ENCODE measurements around the gene RAP1GAP.
"Not testable (repeated sequence)": the region's sequence is repeated elsewhere in the genome, so short reads cannot be mapped to it uniquely, and the experiment has no call there.

RAP1GAP gene

GRCh38 chr1:21568809-21569385 is 100.3 kb downstream of the RAP1GAP start:
- DNase-seq (ENCODE audit: low spot score) = no peak

- DNase-seq (ENCODE audit: low spot score) = no peak
Measured at GRCh38 chr1:21568006-21568746, 101.0 kb downstream of the RAP1GAP start.

- DNase-seq (ENCODE audit: low spot score) = no peak
Measured at GRCh38 chr1:21567241-21568005, 101.7 kb downstream of the RAP1GAP start.

- DNase-seq (ENCODE audit: low spot score) = not testable (repeated sequence)
Measured at GRCh38 chr1:21566361-21566760, 102.8 kb downstream of the RAP1GAP start.

- no peak for DNase-seq (ENCODE audit: low spot score)
Measured at GRCh38 chr1:21565285-21565684, 103.9 kb downstream of the RAP1GAP start.

- no peak for DNase-seq (ENCODE audit: low spot score)
Measured at GRCh38 chr1:21564521-21565095, 104.5 kb downstream of the RAP1GAP start.

- no peak for DNase-seq (ENCODE audit: low spot score)
Measured at GRCh38 chr1:21563971-21564370, 105.2 kb downstream of the RAP1GAP start.

GRCh38 chr1:21562896-21563295 is 106.3 kb downstream of the RAP1GAP start:
- no peak for DNase-seq (ENCODE audit: low spot score)

- DNase-seq (ENCODE audit: low spot score) = no peak
Measured at GRCh38 chr1:21560916-21561638, 108.1 kb downstream of the RAP1GAP start.

- no peak for DNase-seq (ENCODE audit: low spot score)
Measured at GRCh38 chr1:21559788-21560567, 109.2 kb downstream of the RAP1GAP start.

- no peak for DNase-seq (ENCODE audit: low spot score)
Measured at GRCh38 chr1:21553116-21553926, 115.8 kb downstream of the RAP1GAP start.

- no peak for DNase-seq (ENCODE audit: low spot score)
Measured at GRCh38 chr1:21552715-21553114, 116.4 kb downstream of the RAP1GAP start.

- DNase-seq (ENCODE audit: low spot score) = no peak
Measured at GRCh38 chr1:21550866-21551475, 118.2 kb downstream of the RAP1GAP start.

- no peak for DNase-seq (ENCODE audit: low spot score)
Measured at GRCh38 chr1:21550097-21550496, 119.1 kb downstream of the RAP1GAP start.

- DNase-seq (ENCODE audit: low spot score) = no peak
Measured at GRCh38 chr1:21547876-21548275, 121.3 kb downstream of the RAP1GAP start.

All from HuH-7 (cell line).